ENCODE data around the gene CCDC6.
"Not testable (repeated sequence)": the region's sequence is repeated elsewhere in the genome, so short reads cannot be mapped to it uniquely, and the experiment has no call there.

CCDC6 gene

GRCh38 chr10:59750155-59750945 is 156.0 kb downstream of the CCDC6 start:
- no peak for DNase-seq

- DNase-seq: no peak
Observed at GRCh38 chr10:59748834-59749233, 157.5 kb downstream of the CCDC6 start.

- no peak for DNase-seq
Observed at GRCh38 chr10:59745163-59745650, 161.1 kb downstream of the CCDC6 start.

GRCh38 chr10:59744762-59745161 is 161.6 kb downstream of the CCDC6 start:
- DNase-seq: not testable (repeated sequence)

GRCh38 chr10:59744156-59744555 is 162.2 kb downstream of the CCDC6 start:
- not testable (repeated sequence) for DNase-seq

- no peak for DNase-seq
Observed at GRCh38 chr10:59741583-59741982, 164.8 kb downstream of the CCDC6 start.

GRCh38 chr10:59741048-59741447 is 165.3 kb downstream of the CCDC6 start:
- DNase-seq: no peak

Data from CD4-positive, alpha-beta T cell treated with Interleukin-10 for 1 hour (primary cell).